ENCODE measurements around the gene BCL2L13.
"Not testable (repeated sequence)": the region's sequence is repeated elsewhere in the genome, so short reads cannot be mapped to it uniquely, and the experiment has no call there.

BCL2L13 gene

DNA sequence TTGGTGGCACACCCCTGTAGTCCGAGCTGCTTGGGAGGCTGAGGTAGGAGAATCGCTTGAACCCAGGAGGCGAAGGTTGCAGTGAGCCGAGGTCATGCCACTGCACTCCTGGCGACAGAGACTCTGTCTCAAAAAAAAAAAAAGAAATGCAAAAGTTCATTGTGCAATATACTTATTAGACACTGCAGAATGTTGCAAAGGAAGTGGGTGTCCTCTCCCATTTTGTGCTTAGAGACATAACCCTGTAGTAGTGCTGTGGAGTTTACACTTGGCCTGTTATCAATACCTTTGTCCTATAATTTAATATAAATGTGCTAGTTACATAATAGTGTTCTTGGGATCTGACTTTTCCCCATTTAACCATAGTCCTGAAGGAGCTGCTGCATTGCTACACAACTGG, 9.4 kb downstream of the BCL2L13 start:
- H3K36me3 Mint-ChIP-seq = peaks cover 7 to 10% of the 10 kb centered on the region in 2 donors

GRCh38 chr22:17648569-17648968, 10.0 kb downstream of the BCL2L13 start:
- DNase-seq = no peak
- H3K27ac Mint-ChIP-seq = no peak overlapping the region
- H3K4me3 Mint-ChIP-seq = no peak overlapping the region
- no peaks in the 10 kb centered on the region for H3K9me3 Mint-ChIP-seq
- peaks cover 10 to 14% of the 10 kb centered on the region in 2 donors for H3K36me3 Mint-ChIP-seq
- no peaks in the 10 kb centered on the region for H3K27me3 Mint-ChIP-seq
- H3K4me1 Mint-ChIP-seq = peaks cover 2 to 19% of the 10 kb centered on the region in 2 donors
- ATAC-seq (replicated peaks) = no peak

More for the DNA sequence above, 9.4 kb downstream of the BCL2L13 start:
- no peaks in the 10 kb centered on the region for H3K27me3 Mint-ChIP-seq
- H3K9me3 Mint-ChIP-seq = no peaks in the 10 kb centered on the region
- DNase-seq = no peak
- no peak overlapping the region for H3K4me3 Mint-ChIP-seq
- no peak overlapping the region for H3K27ac Mint-ChIP-seq
- peaks cover 0 to 19% of the 10 kb centered on the region in 2 donors for H3K4me1 Mint-ChIP-seq
- ATAC-seq (replicated peaks) = no peak

- DNase-seq (no peak), ATAC-seq (replicated peaks) (no peak)
- Mint-ChIP-seq H3K27me3 (no peaks in the 10 kb centered on the region), H3K4me3 (no peak overlapping the region), H3K9me3 (no peaks in the 10 kb centered on the region), H3K27ac (no peak overlapping the region), H3K36me3 (peaks cover 10 to 15% of the 10 kb centered on the region in 2 donors), H3K4me1 (peaks cover under 1 to 2% of the 10 kb centered on the region in 2 donors)
These were observed 16.7 kb downstream of the BCL2L13 start for GRCh38 chr22:17655289-17655688.

DNA sequence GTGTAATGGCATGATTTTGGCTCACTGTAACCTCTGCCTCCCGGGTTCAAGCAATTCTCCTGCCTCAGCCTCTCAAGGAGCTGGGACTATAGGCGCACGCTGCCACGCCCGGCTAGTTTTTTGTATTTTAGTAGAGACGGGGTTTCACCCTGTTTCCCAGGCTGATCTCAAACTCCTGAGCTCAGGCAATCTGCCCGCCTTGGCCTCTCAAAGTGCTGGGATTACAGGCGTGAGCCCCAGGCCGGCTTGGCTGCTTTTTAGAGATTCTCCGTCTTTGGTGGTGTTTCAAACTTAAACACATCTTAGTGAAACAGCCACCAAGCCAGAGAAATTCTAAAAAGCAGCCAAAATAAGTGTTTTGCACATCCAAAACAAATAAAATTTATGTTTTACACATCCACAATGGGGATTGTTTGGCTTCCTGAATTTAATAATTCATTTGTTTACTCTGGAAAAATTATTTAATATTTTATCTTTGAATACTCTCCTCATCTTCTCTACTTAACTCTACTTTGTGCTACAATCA, 18.4 kb downstream of the BCL2L13 start:
- Mint-ChIP-seq H3K9me3 (no peaks in the 10 kb centered on the region), H3K36me3 (peaks cover 18 to 23% of the 10 kb centered on the region in 2 donors), H3K27me3 (no peaks in the 10 kb centered on the region), H3K27ac (no peak overlapping the region), H3K4me1 (peaks cover 0 to 2% of the 10 kb centered on the region in 2 donors), H3K4me3 (no peak overlapping the region)
- ATAC-seq (replicated peaks) = no peak
- DNase-seq = no peak

DNA sequence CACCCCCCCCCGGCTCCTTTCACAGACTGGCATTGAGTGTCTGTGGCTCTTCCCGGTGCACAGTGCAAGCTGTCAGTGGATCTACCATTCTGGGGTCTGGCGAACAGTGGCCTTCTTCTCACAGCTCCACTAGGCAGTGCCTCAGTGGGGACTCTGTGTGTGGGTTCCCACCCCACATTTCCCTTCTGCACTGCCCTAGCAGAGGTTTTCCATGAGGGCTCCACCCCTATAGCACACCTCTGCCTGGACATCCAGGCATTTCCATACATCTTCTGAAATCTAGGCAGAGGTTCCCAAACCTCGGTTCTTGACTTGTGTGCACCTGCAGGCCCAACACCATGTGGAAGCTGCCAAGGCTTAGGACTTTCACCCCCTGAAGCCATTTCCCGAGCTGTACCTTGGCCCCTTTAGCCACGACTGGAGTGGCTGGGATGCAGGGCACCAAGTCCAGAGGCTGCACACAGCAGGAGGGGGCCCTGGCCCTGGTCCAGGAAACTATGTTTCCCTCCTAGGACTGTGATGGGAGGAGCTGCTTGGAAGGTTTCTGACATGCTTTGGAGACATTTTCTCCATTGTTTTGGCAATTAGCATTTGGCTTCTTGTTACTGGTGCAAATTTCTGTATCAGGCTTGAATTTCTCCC, 26.0 kb downstream of the BCL2L13 start:
- no peak for ATAC-seq (replicated peaks)
- Mint-ChIP-seq H3K4me1 (peaks cover 4 to 6% of the 10 kb centered on the region in 2 donors), H3K36me3 (peaks cover 49 to 67% of the 10 kb centered on the region in 2 donors), H3K27me3 (no peaks in the 10 kb centered on the region), H3K9me3 (peaks cover 4 to 9% of the 10 kb centered on the region in 2 donors), H3K4me3 (no peak overlapping the region), H3K27ac (no peak overlapping the region)
- DNase-seq = no peak

- no peak for ATAC-seq (replicated peaks)
- H3K27me3 Mint-ChIP-seq = no peaks in the 10 kb centered on the region
- no peak overlapping the region for H3K4me3 Mint-ChIP-seq
- no peak for DNase-seq
- peaks cover 4 to 9% of the 10 kb centered on the region in 2 donors for H3K9me3 Mint-ChIP-seq
- peaks cover 52 to 72% of the 10 kb centered on the region in 2 donors for H3K36me3 Mint-ChIP-seq
- H3K27ac Mint-ChIP-seq = no peak overlapping the region
- peaks cover 4 to 12% of the 10 kb centered on the region in 2 donors for H3K4me1 Mint-ChIP-seq
These were observed 26.7 kb downstream of the BCL2L13 start for GRCh38 chr22:17665248-17665647.

DNA sequence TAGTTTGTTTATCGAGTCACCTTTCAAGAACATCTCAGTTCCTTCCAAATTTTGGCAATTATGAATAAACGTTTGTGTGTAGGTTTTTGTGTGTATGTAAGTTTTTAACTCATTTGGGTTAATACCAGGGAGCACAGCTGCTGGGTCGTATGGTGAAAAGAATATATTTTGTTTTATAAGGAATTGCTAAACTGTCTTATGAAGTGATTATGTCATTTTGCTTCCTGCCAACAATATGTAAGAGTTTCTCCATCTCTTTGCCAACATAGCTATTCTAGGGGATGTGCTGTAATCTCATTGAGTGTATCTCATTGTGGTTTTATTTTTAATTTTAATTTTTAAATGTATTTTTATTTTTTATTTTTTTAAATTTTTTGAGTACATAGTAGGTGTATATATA, 27.3 kb downstream of the BCL2L13 start:
- H3K27me3 Mint-ChIP-seq = no peaks in the 10 kb centered on the region
- DNase-seq (no peak), ATAC-seq (replicated peaks) (no peak)
- no peak overlapping the region for H3K4me3 Mint-ChIP-seq
- H3K27ac Mint-ChIP-seq = no peak overlapping the region
- peaks cover 4 to 9% of the 10 kb centered on the region in 2 donors for H3K9me3 Mint-ChIP-seq
- H3K4me1 Mint-ChIP-seq = peaks cover 4 to 12% of the 10 kb centered on the region in 2 donors
- peaks cover 47 to 66% of the 10 kb centered on the region in 2 donors for H3K36me3 Mint-ChIP-seq

- not testable (repeated sequence) for DNase-seq; ATAC-seq (replicated peaks); H3K27ac Mint-ChIP-seq; H3K9me3 Mint-ChIP-seq; H3K27me3 Mint-ChIP-seq; H3K4me3 Mint-ChIP-seq
- Mint-ChIP-seq H3K36me3 (peaks cover 21 to 37% of the 10 kb centered on the region in 2 donors), H3K4me1 (peaks cover 7 to 30% of the 10 kb centered on the region in 2 donors)
These were observed 33.0 kb downstream of the BCL2L13 start for GRCh38 chr22:17671521-17672092.

GRCh38 chr22:17672417-17672991, 33.9 kb downstream of the BCL2L13 start:
- Mint-ChIP-seq H3K27ac (no peak overlapping the region), H3K4me1 (peaks cover 6 to 30% of the 10 kb centered on the region in 2 donors), H3K4me3 (no peak overlapping the region), H3K27me3 (no peaks in the 10 kb centered on the region), H3K36me3 (peaks cover 14 to 28% of the 10 kb centered on the region in 2 donors), H3K9me3 (no peaks in the 10 kb centered on the region)
- ATAC-seq (replicated peaks) (peak; percentile 22 to 29), DNase-seq (no peak)

GRCh38 chr22:17674152-17674551, 35.6 kb downstream of the BCL2L13 start:
- DNase-seq (no peak), ATAC-seq (replicated peaks) (no peak)
- H3K9me3 Mint-ChIP-seq = no peaks in the 10 kb centered on the region
- no peaks in the 10 kb centered on the region for H3K27me3 Mint-ChIP-seq
- H3K4me1 Mint-ChIP-seq = peaks cover 10 to 41% of the 10 kb centered on the region in 2 donors
- H3K4me3 Mint-ChIP-seq = no peak overlapping the region
- H3K36me3 Mint-ChIP-seq = peaks cover 9 to 18% of the 10 kb centered on the region in 2 donors
- H3K27ac Mint-ChIP-seq = no peak overlapping the region

DNA sequence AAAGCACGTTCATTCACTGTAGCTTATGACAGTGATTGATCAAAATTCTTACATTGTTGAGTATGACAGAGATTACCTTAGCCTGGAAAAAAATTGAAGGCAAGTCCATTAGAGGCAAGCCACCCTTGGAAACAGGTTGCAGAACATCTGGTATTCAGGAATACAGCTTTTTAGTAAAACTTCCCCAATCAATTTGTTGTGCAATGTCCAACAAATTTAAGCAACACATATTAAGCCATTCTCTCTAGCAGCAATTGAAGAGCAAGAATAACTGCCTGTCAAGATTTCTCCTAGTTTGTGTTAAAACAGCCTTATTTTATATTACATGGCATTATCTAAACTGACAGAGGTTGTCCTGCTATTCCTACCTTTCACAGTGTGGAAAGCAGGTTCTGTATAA, 37.0 kb downstream of the BCL2L13 start:
- H3K4me1 Mint-ChIP-seq = peaks cover 11 to 33% of the 10 kb centered on the region in 2 donors
- no peak overlapping the region for H3K4me3 Mint-ChIP-seq
- no peak for ATAC-seq (replicated peaks)
- H3K9me3 Mint-ChIP-seq = no peaks in the 10 kb centered on the region
- peaks cover 2 to 11% of the 10 kb centered on the region in 2 donors for H3K36me3 Mint-ChIP-seq
- DNase-seq = no peak
- peak overlapping the region; percentile 44 for H3K27ac Mint-ChIP-seq
- H3K27me3 Mint-ChIP-seq = no peaks in the 10 kb centered on the region

- Mint-ChIP-seq H3K36me3 (peaks cover 4 to 11% of the 10 kb centered on the region in 2 donors), H3K9me3 (no peaks in the 10 kb centered on the region), H3K27me3 (no peaks in the 10 kb centered on the region), H3K4me3 (no peak overlapping the region), H3K27ac (peak overlapping the region; percentile 17), H3K4me1 (peaks cover 10 to 14% of the 10 kb centered on the region in 2 donors)
- ATAC-seq (replicated peaks) = peak; percentile 57 to 69
- DNase-seq = no peak
These were observed 40.3 kb downstream of the BCL2L13 start for GRCh38 chr22:17678817-17679385.

GRCh38 chr22:17684245-17684644, 45.7 kb downstream of the BCL2L13 start:
- H3K36me3 Mint-ChIP-seq = peaks cover 6 to 11% of the 10 kb centered on the region in 2 donors
- no peaks in the 10 kb centered on the region for H3K27me3 Mint-ChIP-seq
- no peaks in the 10 kb centered on the region for H3K9me3 Mint-ChIP-seq
- no peak overlapping the region for H3K27ac Mint-ChIP-seq
- DNase-seq = no peak
- ATAC-seq (replicated peaks) = no peak
- H3K4me1 Mint-ChIP-seq = peaks cover under 1 to 4% of the 10 kb centered on the region in 2 donors
- H3K4me3 Mint-ChIP-seq = no peak overlapping the region

DNA sequence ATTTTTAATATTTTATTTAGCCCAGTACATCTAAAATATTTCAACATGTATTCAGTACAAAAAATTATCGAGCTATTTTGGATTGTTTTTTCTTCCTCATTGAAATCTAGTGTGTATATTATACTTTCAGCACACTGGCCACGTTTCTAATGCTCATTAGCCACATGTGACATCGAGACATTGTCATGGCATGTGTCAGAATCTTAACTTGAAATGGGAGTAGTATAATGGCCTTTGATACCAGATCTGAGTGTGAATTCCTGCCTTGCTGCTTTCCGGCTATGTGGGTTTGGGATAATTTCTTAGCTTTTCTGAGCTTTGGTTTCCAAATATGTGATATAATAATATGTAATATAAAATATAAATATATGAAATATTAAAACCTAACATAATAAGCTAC, 54.3 kb downstream of the BCL2L13 start:
- DNase-seq (no peak), ATAC-seq (replicated peaks) (no peak)
- no peaks in the 10 kb centered on the region for H3K27me3 Mint-ChIP-seq
- no peak overlapping the region for H3K4me3 Mint-ChIP-seq
- H3K9me3 Mint-ChIP-seq = no peaks in the 10 kb centered on the region
- peaks cover 17 to 23% of the 10 kb centered on the region in 2 donors for H3K36me3 Mint-ChIP-seq
- H3K4me1 Mint-ChIP-seq = peaks cover 0 to 1% of the 10 kb centered on the region in 2 donors
- no peak overlapping the region for H3K27ac Mint-ChIP-seq
